Stimulated activated CD4-positive, alpha-beta T cell treated with anti-CD3 and anti-CD28 coated beads, Interleukin-4, amount 100 ng/mL, for 24 hours (primary cell): Measurements from ENCODE around the gene ACOXL.
"Not testable (repeated sequence)": the region's sequence is repeated elsewhere in the genome, so short reads cannot be mapped to it uniquely, and the experiment has no call there.

Source experiments
- DNase-seq: peaks from one replicate; pipeline ENCODE4 v3.0.0-alpha.2; 2020

ACOXL gene

DNA sequence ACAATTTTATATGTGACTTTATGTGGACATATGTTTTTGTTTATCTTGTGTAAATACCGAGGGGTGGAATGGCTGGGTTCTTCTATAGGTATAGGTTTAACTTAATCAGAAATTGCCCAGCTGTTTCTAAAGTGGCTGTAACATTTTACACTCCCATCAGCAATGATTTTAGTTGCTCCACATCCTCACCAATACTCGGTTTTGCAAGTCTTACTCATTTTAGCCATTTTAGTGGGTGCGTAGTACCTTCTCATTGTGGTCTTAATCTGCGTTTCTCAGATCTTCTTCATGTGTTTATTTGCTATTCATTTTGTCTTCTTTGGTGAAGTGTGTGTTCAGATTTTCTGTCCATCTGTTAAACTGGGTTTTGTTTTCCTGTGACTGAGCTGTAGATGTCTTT lies 292.9 kb downstream of the ACOXL start:
- DNase-seq, result no peak

DNA sequence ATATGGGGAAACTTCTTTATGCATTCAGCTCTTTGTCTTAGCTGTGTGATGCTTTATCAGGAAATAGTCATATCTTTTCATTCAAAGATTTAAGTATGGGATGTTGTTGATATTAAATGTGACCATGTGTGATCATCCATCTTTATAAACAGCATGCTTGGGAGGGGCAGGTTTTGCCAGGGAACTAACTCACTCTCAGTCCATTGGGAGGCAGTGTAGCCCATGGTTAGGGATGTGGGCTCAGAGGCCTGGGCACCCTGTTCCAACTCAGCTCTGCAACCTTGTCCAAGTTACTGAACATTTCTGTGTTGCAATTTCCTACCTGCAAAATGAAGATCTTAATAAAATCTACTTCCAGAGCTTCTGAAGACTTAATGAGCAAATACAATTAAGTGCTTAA lies 296.3 kb downstream of the ACOXL start:
- peak; percentile 22 for DNase-seq

DNA sequence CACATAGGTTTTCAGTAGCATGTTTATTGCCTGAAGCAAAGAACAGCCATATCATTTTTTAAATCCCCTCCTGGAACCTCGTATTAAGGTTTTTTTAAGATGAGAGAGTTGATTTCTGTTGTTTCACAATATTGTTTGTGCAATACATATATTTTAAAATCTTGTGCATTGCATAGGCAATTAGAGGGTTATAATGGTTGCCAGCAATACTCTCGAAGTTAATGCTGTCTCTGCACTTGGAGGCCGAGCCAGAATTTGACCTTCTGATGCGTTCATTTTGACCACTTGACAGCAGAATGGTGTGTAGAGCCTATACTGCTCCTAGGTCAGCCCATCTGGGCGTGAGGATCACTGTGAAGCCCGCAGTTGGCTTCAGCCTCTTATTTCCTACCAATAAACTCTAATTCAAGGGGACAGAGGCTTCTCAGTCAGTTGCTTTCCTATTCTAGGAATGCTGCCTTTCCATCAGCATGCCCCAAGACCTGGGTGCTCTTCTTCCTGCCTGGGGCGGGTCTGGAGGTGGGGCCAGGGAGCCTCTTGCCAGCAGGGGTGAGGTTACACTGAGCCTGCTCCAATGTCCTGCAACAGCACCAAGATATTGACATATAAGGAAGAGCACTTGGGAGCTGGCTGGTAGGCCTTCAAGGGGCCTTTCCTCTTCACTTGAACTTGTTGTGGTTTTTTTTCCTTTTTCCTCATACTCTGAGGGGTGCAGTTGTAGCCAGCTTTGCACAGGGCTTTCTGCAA lies 297.0 kb downstream of the ACOXL start:
- DNase-seq, result no peak

DNA sequence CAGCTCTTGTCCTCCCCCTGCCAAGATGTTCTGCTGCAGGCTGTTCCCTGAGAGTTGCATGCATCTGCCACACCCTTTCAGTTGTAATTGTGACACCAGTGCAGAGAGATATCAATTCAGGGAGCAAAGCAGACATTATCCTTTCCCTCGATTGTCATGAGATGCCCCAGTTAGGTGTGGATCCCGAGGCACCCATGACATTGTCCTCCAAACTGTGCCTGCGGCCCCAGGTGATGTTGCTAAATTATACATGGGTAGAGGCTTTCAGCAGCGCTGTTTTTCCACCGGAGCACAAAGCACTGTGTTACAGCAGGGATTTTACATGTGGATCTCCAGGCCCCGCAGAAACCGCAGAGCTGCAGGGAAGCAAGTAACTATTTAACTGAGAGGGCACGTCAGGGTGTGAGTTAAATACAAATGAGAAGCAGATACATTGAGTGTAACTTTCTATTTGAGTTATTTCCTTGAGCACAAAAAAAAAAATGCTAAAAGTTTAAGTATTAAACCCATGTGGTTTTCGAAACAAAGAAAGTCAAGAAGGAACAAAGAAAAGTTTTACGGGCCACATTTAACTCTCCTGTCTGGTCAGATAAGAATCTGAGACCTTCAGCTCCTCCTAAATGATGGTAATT lies 298.0 kb downstream of the ACOXL start:
- no peak for DNase-seq

DNA sequence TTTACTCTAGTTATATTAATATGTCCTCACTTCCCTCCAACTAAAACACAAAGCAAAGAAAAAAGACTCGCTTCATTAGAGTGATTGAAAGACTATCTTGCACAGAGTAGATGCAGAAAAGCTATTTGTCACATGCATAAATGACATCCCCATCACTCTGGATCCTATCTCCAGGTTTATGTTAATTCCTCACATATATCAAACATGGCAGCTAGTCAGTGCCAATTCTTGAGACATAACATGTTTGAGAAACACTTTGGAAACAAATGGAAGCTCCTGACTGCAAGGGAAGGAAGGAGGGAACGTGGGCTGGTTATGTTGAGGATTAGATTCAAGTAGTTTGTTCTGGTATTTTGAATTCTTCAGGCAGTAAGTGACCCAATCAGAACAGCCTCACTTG lies 298.6 kb downstream of the ACOXL start:
- no peak for DNase-seq

DNA sequence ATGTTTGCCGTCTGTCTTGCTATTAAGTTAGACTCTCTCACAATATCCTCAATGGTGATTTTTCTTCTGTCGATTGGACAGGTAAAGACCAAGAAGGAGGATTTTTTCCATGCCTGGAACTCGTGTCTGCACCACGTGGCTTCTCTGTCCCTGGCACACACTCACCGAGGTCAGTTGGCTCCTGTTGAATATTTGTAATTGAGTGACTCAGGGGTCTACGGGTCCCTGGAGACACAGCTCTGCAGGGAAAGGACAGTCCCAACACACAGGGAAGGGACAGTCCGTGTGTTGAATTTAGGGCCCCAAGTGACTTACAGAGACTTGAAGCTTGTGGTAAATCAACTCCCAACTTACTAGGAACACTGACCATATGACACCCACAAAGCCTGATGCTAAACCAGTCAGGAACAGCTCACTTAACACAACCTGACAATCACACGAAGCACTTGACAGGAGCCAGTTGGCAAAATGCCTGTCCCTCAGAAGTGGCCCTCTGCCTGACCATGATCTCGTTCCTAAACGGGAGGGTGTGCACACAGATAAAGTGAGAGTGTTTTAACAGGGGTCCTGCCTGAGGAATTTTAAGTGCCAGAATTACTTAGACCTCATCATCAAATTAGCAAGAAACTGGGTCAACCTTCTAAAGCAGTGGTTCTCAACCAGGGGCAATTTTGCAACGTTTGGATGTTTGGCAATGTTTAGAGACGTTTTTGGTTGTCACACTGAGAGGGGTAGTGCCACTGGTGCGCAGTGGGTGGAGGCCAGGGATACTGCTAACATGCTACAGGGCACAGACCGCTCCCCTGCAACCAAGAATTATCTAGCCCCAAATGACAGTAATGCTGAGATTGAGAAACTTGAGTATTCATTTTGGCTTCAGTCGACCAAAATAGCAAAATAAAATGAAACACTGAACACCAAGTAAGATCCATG lies 299.4 kb downstream of the ACOXL start:
- DNase-seq, result no peak

DNA sequence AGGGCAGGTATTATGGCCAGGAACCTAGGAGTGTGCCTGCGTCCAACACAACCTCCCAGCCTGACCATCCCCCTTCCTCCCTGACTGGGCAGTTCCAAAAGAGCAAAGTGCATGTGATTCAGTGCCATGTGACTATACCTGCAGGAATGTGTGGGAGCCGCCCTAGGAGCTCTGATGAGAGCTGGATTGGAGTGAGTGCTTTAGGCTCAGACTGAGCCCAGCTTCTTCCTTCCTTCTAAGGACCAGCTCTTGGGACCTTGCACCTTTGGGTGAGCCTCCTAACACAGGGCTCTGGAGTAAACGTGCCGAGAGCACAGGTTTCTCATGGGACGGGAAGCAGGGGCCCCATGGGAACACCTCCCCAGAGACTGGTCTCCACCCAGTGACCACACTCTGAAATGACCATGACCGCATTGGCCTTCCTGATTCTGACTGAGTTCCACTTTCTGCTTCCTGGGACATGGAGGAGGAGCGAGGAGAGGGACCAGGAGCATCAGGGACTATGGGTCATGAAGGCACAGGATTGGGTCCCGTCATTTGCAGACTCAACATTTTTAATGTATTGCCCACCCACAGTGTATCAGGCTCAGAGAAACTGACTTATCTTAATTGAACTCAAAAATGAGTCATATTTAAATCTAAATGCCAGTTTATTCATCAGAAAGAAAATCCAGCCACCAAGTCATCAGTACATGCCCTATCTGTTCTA lies 300.5 kb downstream of the ACOXL start:
- no peak for DNase-seq

DNA sequence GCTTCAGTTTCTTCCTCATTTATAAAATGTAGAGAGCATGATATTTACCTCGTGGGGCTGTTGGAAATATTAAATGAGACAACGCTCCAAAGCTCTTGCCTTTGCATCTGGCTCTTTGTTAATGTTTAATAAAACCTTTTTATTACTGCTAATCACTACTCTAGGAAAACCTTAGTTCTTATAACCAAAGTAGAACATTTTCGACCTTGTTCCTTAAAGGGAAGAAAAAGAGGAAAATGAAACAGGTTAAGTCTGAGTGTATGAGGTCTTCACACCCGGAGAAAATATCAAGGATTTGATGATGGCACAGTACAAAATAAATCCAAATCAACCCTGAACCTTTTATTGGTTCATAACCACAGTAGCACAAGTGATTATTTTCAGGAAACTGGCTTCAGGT lies 301.8 kb downstream of the ACOXL start:
- no peak for DNase-seq

DNA sequence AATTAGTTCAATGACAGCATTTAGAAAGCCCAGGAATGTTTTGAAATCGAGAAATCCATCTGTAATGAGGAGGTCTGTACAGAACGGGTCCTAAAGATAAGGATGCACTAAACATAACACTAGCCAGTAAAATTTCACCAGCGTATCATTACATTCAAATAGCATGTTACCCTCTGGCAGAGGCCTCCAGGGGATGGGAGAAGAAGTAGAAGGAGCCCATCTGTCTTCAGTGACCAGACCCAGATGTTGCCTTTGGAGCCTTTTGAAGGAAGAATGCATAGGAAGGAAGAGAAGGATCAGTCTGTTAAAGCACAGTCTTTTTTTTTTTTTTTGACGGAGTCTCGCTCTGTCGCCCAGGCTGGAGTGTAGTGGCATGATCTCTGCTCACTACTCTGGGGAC lies 302.2 kb downstream of the ACOXL start:
- no peak for DNase-seq

DNA sequence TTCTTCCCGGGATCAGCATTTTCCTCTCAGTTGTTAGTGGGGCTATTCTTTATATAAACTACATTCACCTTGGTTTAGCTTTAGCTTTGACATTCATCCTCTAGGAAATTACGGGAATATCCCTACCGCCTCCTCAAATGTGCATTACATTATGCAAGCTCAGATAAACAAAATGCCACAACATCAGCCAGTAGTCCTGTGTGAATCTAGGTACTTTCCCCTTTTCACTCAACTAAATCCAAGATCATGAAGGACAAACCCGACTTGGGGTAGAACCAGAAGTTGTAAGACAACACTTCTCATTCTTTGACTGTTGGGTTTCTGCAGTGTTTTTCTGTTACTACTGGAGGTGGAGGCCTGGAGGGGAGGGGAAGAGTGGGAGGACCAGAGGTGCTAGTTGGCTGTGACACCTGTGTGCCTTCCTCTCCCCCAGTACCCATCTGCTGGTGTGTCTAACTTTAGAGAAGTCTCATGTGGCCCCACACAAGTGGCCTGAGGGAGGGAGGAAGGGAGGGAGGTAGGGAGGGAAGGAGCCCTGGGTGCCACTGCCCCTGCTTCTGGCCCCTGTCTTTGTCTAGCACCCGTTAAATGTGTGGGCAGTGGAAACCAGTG lies 303.6 kb downstream of the ACOXL start:
- DNase-seq, result no peak

DNA sequence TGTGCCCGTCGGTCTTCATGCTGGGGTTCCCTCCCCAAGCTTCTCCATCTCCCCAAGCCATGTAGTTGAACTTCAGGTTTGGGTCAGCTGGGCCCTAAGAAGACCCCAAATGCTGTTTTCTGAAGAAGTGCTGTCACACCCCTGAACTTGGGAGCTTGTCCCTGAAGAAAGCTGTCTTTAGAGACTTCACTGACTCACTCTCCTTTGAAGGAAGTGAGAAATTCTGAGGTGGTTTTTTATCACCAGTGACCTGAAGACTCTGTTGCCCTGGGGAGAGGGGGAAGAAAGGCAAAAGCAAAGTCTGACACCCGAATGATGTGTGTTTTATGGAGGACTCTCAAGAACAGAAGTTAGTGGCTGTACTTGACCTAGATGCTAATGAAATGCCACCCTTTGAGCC lies 304.8 kb downstream of the ACOXL start:
- no peak for DNase-seq

DNA sequence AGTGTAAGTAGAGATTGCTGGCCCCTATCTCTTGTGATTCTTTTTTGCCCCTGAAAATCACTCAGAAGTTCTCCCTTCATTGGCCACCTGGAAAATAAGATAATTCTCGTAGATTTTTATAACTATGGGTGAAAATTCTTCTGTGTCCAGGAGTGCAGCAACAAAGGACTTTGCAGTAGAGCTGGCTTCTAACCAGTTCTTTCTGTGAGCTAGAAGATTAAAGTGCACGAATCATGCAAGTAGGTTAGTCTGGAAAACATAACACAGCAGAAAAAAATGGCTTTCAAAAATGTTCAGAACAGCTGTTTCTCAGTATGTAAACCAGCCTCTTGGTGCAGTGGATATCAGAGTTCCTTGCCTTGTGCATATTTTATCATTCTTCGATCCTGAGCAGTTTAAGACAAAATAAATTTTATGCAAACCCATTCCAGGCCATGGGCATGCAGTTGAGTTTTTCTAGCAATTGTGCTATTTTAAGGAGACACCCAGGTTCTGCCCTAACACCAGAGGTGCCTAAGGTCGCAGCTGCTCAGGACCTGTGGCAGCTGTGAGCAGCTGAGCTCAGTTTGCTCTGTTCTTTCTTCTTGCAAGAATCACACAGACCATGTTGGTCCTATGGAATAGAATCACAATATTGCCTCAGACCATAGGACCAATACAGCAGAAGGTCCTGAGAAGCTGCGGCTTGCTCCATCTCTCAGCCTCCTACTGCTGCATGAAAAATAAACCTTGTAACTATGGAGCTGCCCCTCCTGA lies 307.4 kb downstream of the ACOXL start:
- DNase-seq, result no peak

DNA sequence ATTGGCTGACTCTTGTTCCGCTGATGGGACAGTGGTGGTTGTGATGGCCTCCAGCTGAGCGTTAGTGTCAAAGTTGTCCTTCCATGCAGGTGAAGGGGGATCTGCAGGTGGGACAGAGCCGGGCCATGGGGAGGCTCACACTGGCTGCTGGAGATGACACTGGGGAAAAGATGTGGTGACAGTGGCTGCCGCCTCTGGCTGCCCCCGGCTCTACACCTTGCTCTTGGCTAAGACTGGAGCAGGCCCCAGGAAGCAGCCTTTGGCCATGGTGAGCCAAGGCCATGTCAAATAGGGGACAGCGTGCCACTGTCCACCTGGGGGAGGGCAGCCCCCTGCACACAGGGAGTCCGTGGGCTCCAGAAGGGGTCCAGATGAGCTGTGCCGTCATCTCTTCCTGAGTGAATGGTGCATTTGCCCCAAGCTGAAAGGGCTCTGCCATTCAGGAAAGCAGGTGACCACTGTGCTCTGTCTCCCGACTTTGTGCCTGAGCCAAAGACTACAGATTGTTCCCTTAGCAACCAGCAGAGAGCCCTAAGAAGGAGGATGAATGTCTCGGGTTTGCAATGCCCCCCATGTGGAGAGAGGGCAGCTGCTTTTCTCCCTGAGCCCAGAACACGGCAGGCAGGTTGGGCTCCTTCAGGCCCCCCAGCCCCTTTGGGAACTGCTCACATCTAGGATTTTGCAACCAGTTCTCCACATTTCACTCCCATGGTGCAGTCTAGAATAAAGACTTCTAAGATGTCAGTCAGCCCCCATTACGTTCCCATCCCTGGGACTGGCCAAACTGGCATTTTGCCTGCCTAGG lies 309.2 kb downstream of the ACOXL start:
- no peak for DNase-seq

DNA sequence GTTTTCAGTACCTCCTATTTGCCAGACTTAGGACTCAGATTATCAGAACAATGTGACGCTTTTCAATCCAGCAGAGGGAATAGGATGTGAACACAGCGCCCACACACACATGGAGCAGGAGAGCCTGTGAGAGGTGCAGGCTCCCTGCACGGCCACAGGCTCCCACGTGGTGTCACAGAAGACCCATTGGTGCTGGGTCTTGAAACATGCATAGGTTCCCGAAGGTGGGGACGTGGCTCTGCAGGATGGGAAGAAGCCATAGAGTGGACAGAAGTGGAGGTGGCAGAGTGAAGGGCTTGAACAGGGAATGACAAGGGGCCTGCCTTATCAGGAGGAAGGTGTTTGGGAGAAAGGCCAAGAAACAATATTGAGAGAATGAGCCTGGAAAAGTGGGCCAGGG lies 309.9 kb downstream of the ACOXL start:
- no peak for DNase-seq

DNA sequence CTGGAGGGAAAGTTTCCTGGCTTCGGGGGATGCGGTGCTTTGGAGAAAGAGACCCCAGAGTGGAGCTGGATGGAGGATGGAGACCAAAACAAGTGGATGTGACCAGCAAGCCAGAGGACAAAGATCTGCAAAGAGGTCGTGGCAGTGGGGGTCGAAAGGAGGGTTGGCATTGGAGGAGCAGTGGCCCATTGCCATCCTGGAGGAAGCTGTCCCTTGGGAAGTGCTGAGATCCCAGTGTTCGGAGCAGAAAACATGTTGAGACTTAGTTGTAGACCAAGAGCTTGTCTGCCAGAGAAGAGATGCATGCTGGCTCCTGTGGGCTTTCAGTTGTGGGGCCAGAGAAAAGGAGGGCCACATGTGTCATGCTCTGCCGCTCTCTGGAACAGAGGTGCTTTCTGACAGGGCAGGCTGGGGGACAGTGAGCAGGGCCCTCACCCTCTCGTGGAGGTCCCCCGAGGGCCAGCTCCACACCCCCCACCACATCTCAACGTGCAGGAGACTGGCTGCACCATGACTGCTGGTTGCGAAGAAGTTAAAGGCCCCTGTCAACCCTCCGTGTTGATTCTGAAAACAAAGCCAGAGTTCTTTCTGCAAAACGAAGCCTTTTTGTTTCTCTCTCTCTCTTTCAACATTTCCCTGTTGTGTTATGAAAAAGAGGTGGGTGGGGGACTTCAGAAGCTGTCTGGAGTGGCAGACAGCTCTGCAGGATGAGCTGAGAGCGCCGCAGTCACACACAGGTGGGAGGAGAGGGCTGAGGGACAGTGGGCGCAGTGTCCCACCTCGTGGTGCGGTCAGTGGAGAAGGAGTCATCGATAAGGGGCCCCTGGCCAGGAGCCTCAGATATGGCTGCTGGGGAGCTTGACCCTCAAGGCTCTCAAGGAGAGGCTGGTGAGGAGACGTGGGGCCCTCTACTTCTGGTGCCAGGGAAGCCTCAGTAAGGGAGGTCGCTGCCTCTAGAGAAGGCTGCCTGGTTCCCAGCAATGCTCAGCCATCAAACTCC lies 310.7 kb downstream of the ACOXL start:
- DNase-seq, result peak; percentile 51

DNA sequence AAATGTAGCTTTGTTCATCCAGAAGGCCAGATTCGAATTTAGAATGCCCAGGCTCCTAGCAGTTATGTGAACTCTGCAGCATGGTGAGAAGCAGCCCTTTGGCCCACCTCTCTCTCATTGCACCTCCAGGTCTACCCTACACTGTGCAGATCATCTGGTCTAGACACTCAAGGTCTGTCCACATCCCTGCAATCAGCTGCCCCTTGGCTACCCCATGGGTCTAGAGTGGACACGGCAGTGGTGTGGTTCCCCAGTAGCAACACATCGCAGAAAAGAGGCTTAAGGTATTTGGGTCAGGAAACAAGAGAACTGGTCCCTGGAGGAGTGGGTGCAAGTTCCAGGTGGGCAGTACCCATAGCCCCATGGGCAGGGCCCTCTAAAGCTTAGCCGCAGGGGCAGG lies 311.7 kb downstream of the ACOXL start:
- no peak for DNase-seq

DNA sequence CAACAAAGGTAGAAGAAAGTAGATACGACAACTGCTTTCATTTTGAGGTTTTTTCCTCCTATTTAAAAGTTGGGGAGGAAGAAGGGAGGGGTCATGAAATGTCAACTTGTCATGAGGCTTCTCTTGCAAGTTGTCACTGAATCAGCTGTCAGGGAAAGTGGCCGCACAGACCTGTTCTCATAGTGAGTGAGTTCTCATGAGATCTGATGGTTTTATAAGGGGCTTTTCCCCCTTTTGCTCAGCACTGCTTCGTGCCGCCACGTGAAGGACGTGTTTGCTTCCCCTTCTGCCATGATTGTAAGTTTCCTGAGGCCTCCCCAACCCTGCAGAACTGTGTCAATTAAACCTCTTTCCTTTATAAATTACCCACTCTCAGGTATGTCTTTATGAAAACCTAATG lies 312.9 kb downstream of the ACOXL start:
- not testable (repeated sequence) for DNase-seq

DNA sequence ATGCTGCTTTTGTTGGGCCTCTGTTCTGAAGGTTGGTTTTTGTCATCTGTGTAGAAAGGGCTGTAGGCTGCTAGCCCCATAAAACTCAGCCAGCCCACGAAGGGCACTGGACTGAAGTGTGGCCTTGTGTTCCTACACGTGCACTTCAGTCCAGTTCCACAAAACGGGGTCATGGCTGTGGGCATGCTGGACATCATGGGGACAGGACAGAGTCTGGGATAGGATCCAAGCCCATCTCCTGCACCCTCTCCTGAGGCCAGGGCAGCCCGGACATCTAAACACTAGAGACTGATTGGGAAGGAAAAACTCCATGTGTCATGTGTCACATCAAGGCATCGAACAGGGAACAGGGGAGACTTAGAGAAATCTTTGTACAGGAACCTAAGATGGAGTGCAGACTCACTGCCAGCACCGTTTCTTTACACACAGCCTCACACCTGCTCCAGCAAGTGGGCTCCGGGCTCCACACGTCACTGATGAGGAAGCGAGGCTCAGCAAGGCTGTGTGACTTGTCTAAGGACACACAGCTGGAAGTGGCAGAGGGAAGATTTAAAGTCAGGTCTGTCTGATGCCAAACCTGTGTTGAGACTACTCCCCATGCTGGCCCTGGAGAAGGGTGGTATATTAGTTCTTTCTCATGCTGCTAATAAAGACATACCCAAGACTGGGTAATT lies 313.5 kb downstream of the ACOXL start:
- DNase-seq, result no peak

DNA sequence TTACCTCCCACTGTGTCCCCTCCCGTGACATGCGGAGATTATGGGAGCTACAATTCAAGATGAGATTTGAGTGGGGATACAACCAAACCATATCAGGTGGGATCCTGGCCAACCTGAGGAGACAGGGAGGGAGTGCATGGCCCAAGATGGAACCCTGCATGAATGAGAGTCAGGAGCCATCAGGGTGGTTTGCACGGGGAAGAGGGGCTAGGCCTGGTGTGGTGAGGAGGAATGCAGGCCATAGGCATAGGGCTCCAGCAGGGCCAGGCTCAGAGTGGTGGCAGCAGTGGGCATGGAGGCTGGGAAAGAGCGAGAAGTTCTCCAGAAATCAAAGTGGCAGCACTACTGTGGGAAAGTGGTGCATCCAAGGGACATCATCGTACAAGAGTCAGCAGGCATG lies 314.3 kb downstream of the ACOXL start:
- DNase-seq, result no peak
